ENCODE results near the gene CCL4.
"Not testable (repeated sequence)": the region's sequence is repeated elsewhere in the genome, so short reads cannot be mapped to it uniquely, and the experiment has no call there.

CCL4 gene

DNA sequence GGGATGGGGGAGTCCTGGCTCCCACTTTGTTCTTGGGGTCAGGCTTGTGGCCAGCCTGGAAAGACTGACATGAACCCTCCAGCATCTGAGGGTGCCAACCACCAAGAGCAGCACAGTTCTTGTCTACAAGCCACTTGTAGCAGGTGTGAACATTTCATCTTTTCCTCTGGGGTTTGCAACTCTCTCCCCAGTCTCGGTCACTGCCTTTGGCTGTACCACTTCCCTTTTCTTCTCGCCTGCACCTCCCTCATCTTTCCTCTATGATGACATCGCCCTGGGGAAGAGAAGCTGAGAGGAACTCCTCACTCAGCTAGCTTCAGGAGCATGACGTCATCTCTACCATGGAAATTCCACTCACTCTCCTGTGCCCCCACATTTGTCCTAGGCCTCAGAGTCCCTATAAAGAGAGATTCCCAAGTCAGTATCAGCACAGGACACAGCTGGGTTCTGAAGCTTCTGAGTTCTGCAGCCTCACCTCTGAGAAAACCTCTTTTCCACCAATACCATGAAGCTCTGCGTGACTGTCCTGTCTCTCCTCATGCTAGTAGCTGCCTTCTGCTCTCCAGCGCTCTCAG is at the start of gene CCL4:
Gene CCL4 (plus strand): TSS at position 427 of the 575 bp plus-strand sequence. CDS start 79 bp downstream, at position 506.
- peak in 1 of 2 donors; percentile 25 for DNase-seq (ENCODE audit: extremely low read depth in 1 of 2, low read depth in 1 of 2)

GRCh38 chr17:36055171-36055570 is 48.5 kb upstream of the CCL4 start:
- no peak for DNase-seq (ENCODE audit: extremely low read depth in 1 of 2, low read depth in 1 of 2)

- DNase-seq (ENCODE audit: extremely low read depth in 1 of 2, low read depth in 1 of 2) = no peak
Measured at GRCh38 chr17:36055921-36056520, 47.6 kb upstream of the CCL4 start.

DNA sequence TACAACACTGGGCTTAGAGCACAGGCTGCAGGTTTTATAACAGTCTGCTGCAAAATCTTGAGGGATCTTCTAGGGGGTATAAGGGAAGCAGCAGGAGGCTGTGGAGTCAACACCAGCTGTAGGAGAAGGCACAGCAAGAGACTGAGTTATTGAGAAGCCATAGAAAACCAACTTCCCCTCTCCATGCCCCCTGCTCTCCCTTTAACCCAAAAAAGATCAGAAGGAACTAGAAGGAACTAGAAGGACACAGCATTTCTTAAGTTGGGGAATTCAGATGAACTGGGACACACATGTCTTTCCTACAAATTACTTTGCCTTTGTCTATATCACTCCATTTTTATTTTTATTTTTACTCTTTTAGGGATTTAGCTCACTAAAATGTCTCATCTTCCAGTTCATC is 45.7 kb upstream of the CCL4 start:
- no peak for DNase-seq (ENCODE audit: extremely low read depth in 1 of 2, low read depth in 1 of 2)

DNA sequence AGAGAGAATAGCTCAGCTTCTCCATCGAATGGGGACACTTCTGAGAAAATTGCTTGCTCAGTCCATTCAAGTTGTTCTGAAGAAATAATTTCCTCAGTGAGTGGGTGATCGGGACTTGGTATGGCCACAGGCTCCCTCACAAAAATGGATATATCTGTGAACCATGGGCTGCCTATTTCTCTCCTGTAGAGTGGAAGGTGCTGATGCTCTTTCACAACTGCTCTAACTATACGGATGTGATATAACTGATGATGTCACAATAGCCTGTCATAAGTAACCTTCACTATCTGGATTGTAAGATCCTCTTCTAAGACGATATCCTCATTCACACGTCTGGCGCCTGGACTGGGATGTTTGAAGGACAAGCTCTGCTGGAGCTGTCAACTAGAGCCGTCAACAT is 44.2 kb upstream of the CCL4 start:
- DNase-seq (ENCODE audit: extremely low read depth in 1 of 2, low read depth in 1 of 2) = no peak

GRCh38 chr17:36060816-36061215 is 42.8 kb upstream of the CCL4 start:
- DNase-seq (ENCODE audit: extremely low read depth in 1 of 2, low read depth in 1 of 2) = no peak

GRCh38 chr17:36063786-36064541 is 39.7 kb upstream of the CCL4 start, which contains the start of gene CCL18:
Gene CCL18 (plus strand): TSS chr17:36064272. CDS start chr17:36064343, 71 bp downstream.
- no peak for DNase-seq (ENCODE audit: extremely low read depth in 1 of 2, low read depth in 1 of 2)

DNA sequence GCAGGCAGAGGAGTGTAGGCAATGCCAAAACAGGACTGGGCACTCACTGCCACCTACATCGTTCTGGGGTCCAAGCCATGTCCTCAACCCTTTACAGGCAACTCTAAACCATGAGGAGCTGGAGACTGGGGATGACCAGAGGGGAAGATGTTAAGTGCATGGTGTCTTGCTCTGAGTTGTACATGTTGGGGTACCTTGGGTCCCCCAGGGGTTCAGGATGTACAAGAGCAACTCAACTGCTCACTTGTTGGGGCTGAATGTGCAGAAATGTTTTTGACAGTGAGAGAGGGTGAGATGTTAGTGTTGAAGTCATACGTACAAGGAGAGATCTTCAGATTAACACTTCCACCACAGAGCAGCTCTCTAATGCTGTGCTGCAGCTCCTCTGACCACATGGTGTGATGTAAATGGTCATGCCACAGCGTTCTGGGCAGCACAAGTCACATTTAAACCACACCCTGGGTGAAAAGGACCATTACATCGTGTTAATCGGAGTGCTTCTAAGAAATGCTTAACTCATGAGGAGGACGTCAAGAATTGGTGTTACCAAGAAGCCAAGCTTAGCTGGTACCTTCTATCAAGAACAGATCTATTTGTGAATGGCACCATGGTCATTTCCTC is 37.2 kb upstream of the CCL4 start:
- no peak for DNase-seq (ENCODE audit: extremely low read depth in 1 of 2, low read depth in 1 of 2)

GRCh38 chr17:36068524-36068923 is 35.1 kb upstream of the CCL4 start:
- no peak for DNase-seq (ENCODE audit: extremely low read depth in 1 of 2, low read depth in 1 of 2)

DNA sequence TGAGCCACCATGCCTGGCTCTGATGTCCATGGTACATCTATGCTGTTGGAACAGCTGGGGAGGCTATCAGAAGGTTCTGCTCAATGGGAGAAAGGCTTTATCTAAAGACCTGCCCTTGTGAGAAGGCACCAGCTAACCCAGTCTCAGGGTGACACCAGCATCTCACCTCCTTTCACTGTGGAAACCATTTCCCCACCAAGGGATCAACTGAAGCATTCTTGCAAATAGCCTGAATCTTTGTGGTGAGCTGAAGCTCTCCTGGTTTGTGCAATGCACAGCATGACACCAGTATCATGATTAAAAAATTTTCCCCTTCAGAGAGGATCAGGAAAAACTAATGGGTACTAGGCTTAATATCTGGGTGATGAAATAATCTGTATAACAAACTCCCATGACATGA is 34.5 kb upstream of the CCL4 start:
- no peak for DNase-seq (ENCODE audit: extremely low read depth in 1 of 2, low read depth in 1 of 2)

DNA sequence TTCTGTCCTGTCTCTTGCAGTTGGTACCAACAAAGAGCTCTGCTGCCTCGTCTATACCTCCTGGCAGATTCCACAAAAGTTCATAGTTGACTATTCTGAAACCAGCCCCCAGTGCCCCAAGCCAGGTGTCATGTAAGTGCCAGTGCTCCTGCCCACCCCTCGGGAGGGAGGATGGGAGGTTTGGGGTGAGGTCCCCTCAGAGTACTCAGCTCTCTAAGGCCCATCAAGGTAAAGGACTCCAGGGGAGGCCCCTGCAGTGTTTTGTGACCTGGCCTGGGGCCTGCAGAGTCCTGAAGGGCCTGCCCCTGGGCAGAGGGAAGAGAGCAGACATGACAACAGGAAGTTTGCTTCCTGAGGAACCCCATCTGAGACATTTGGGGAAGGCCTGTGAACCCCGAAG is 33.2 kb upstream of the CCL4 start:
- no peak for DNase-seq (ENCODE audit: extremely low read depth in 1 of 2, low read depth in 1 of 2)

GRCh38 chr17:36071751-36072150 is 31.9 kb upstream of the CCL4 start:
- DNase-seq (ENCODE audit: extremely low read depth in 1 of 2, low read depth in 1 of 2) = no peak

- peak; percentile 28 to 29 for DNase-seq (ENCODE audit: extremely low read depth in 1 of 2, low read depth in 1 of 2)
Measured at GRCh38 chr17:36072431-36073121, 31.1 kb upstream of the CCL4 start.

GRCh38 chr17:36074365-36074764 is 29.3 kb upstream of the CCL4 start:
- no peak for DNase-seq (ENCODE audit: extremely low read depth in 1 of 2, low read depth in 1 of 2)

- DNase-seq (ENCODE audit: extremely low read depth in 1 of 2, low read depth in 1 of 2) = not testable (repeated sequence)
Measured at GRCh38 chr17:36081681-36082471, 21.8 kb upstream of the CCL4 start.

- peak; percentile 24 to 33 for DNase-seq (ENCODE audit: extremely low read depth in 1 of 2, low read depth in 1 of 2)
Measured at GRCh38 chr17:36082482-36083120, 21.0 kb upstream of the CCL4 start.

DNA sequence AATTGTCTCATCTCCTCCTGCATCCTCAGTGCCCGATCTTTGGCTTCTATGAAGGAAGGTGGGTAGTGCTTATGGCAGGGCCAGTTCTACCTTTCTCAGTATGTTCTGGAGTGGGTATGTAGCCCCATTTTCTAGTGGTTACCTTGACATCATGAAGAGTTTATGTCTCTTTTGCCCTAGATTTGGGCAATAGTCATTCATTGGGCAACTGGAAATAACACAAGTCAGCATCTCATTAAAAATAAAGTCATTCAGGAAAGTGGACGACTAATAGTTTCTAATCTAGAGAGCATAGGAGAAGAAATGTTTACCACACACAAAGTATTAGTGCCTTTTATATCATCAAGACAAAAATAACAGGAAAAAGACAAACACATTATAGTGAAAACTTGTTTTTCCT is 19.9 kb upstream of the CCL4 start:
- DNase-seq (ENCODE audit: extremely low read depth in 1 of 2, low read depth in 1 of 2) = not testable (repeated sequence)

DNA sequence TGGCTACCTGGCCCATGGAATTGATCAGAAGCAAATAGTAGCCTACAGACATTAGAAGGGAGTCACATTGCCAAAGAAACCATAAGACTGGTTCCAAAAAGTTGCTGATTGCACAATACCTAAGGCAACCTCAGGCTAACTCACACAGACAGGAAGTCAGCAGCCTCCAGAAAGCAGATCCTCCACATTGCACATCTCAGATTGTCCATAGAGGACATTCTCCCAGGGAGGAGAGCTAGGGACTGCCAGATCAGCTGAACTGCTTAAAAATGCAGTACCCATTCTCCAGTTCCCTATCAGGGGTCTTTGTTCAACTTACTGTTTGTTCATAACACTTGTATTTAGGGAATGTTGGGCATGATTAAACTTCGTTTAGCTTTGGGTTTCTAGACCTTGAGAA is 17.9 kb upstream of the CCL4 start:
- DNase-seq (ENCODE audit: extremely low read depth in 1 of 2, low read depth in 1 of 2) = no peak

DNA sequence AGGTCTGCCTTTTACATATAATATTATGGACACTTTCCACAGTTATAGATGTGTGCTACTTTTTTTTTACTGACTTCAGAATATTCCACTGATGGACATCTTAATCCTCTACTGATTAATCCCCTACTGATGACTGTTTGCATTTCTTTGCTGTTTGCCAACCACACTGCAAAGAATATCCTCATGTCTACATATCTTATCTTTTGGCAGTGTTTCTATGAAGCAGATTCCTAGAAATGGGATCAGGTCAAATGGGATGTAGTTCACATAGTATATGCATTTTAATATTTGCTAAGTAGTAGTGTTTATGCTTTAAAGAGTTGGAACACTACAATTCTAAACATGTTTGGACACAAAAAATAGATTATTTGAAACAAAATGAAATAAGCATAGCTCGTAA is 16.8 kb upstream of the CCL4 start:
- DNase-seq (ENCODE audit: extremely low read depth in 1 of 2, low read depth in 1 of 2) = no peak

- not testable (repeated sequence) for DNase-seq (ENCODE audit: extremely low read depth in 1 of 2, low read depth in 1 of 2)
Measured at GRCh38 chr17:36087471-36087870, 16.2 kb upstream of the CCL4 start.
